Measurements from ENCODE around the gene SCAMP4.
A peak's percentile ranks its signal among the peaks of the same experiment; 100 is the strongest.

The SCAMP4 gene

DNA sequence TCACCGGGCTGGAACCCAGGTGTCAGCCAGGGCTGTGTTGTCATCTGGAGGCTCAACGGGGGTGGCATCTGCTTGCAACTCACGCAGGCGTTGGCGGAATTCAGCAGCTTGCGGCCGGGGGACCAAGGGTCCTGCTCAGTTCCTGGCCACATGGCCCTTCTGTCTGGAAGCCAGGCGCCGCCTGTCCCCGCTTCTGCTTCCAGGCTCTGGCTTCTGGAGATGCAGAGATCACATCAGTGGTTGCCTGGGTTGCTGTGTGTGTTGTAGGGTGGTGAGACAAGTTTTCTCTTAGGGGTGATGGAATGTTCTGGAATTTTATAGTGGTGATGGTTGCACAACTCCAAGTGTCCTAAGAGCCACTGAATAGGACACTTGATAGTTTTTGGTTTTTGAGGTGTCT lies 5.0 kb downstream of the SCAMP4 start:
- Histone ChIP-seq H3K27me3 (replicated peaks) (no peaks in the 10 kb centered on the region), H3K27ac (no peak overlapping the region)
- TF ChIP-seq, protein P1, sequence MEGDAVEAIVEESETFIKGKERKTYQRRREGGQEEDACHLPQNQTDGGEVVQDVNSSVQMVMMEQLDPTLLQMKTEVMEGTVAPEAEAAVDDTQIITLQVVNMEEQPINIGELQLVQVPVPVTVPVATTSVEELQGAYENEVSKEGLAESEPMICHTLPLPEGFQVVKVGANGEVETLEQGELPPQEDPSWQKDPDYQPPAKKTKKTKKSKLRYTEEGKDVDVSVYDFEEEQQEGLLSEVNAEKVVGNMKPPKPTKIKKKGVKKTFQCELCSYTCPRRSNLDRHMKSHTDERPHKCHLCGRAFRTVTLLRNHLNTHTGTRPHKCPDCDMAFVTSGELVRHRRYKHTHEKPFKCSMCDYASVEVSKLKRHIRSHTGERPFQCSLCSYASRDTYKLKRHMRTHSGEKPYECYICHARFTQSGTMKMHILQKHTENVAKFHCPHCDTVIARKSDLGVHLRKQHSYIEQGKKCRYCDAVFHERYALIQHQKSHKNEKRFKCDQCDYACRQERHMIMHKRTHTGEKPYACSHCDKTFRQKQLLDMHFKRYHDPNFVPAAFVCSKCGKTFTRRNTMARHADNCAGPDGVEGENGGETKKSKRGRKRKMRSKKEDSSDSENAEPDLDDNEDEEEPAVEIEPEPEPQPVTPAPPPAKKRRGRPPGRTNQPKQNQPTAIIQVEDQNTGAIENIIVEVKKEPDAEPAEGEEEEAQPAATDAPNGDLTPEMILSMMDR (IDR thresholded peaks at IDR 0.05; ENCODE audit: low read depth, low read length, missing control alignments) = no peak

DNA sequence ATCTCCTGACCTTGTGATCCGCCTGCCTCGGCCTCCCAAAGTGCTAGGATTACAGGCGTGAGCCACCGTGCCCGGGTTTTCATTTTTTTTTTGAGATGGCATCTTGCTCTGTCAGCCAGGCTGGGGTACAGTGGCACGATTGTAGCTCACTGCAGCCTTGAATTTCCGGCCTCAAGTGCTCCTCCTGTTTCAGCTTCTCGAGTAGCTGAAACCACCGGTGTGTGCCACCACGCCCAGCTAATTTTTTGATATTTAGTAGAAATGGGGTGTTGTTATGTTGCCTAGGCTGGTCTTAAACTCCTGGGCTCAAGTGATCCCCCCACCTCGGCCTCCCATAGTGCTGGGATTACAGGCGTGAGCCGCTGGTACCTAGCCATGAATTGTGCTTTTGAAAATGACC lies 5.9 kb downstream of the SCAMP4 start:
- no peak for DNase-seq
- Histone ChIP-seq H3K27ac (no peak overlapping the region), H3K36me3 (replicated peaks) (peaks cover 22% of the 10 kb centered on the region), H3K4me3 (ENCODE audit: low read depth, low read length) (no peak overlapping the region), H3K27me3 (replicated peaks) (no peaks in the 10 kb centered on the region)
- in situ Hi-C loops (cut with HindIII; ENCODE audit: low pct_ligation_motif_present, low sequenced_read_pairs) = no loop called here
- TF ChIP-seq, protein P1 (IDR thresholded peaks at IDR 0.05; ENCODE audit: low read depth, low read length, missing control alignments) = no peak

More for the DNA sequence above, 5.0 kb downstream of the SCAMP4 start:
- Histone ChIP-seq H3K36me3 (replicated peaks) (peaks cover 21% of the 10 kb centered on the region), H3K4me3 (ENCODE audit: low read depth, low read length) (no peak overlapping the region)
- peak; percentile 13 for DNase-seq
- in situ Hi-C loops (cut with HindIII; ENCODE audit: low pct_ligation_motif_present, low sequenced_read_pairs) = no loop called here

DNA sequence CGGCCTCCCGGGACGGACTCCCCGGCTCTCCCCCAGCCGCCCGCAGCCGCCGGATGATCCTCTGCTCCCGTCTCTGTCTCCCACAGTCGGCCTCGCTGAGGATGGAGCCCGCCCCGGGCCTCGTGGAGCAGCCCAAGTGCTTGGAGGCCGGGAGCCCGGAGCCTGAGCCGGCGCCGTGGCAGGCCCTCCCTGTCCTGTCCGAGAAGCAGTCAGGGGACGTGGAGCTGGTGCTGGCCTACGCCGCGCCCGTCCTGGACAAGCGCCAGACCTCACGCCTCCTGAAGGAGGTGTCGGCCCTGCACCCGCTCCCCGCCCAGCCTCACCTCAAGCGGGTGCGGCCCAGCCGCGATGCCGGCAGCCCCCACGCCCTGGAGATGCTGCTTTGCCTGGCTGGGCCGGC lies 6.8 kb downstream of the SCAMP4 start:
- no peak overlapping the region for H3K27ac ChIP-seq
- H3K4me3 ChIP-seq (ENCODE audit: low read depth, low read length) = no peak overlapping the region
- H3K27me3 ChIP-seq (replicated peaks) = no peaks in the 10 kb centered on the region
- H3K36me3 ChIP-seq (replicated peaks) = peaks cover 22% of the 10 kb centered on the region
- in situ Hi-C loops (cut with HindIII; ENCODE audit: low pct_ligation_motif_present, low sequenced_read_pairs) = no loop called here
- TF ChIP-seq, protein P1 (IDR thresholded peaks at IDR 0.05; ENCODE audit: low read depth, low read length, missing control alignments) = no peak
- DNase-seq = no peak

DNA sequence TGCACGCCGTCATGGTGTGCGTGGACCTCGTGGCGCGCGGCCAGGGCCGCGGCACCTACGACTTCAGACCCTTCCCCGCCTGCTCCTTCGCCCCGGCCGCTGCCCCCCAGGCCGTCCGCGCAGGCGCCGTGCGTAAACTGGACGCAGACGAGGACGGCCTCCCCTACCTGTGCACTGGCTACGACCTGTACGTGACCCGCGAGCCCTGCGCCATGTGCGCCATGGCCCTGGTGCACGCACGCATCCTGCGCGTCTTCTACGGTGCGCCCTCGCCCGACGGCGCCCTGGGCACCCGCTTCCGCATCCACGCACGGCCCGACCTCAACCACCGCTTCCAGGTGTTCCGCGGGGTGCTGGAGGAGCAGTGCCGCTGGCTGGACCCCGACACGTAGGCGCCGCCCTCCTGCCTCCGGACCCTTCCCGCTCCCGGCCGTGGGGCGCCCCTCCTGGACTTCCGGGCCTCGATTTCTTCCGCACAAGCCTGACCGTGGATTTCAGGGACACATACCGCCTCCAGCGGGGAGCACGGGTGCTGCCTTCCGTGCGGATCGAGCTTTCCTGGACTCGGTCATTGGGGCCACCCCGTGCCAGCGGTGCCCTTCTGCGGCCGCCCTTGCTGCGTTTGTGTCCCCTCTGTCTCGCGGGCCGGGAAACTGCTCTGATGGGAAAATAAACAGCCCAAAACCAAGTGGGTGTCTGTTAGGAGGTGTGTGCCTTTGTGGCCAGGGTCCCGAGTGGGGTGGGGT lies 7.7 kb downstream of the SCAMP4 start:
- H3K27me3 ChIP-seq (replicated peaks) = no peaks in the 10 kb centered on the region
- H3K36me3 ChIP-seq (replicated peaks) = peaks cover 26% of the 10 kb centered on the region
- no peak overlapping the region for H3K27ac ChIP-seq
- TF ChIP-seq, protein P1 (IDR thresholded peaks at IDR 0.05; ENCODE audit: low read depth, low read length, missing control alignments) = no peak
- DNase-seq = no peak
- H3K4me3 ChIP-seq (ENCODE audit: low read depth, low read length) = no peak overlapping the region
- in situ Hi-C loops (cut with HindIII; ENCODE audit: low pct_ligation_motif_present, low sequenced_read_pairs) = no loop called here

DNA sequence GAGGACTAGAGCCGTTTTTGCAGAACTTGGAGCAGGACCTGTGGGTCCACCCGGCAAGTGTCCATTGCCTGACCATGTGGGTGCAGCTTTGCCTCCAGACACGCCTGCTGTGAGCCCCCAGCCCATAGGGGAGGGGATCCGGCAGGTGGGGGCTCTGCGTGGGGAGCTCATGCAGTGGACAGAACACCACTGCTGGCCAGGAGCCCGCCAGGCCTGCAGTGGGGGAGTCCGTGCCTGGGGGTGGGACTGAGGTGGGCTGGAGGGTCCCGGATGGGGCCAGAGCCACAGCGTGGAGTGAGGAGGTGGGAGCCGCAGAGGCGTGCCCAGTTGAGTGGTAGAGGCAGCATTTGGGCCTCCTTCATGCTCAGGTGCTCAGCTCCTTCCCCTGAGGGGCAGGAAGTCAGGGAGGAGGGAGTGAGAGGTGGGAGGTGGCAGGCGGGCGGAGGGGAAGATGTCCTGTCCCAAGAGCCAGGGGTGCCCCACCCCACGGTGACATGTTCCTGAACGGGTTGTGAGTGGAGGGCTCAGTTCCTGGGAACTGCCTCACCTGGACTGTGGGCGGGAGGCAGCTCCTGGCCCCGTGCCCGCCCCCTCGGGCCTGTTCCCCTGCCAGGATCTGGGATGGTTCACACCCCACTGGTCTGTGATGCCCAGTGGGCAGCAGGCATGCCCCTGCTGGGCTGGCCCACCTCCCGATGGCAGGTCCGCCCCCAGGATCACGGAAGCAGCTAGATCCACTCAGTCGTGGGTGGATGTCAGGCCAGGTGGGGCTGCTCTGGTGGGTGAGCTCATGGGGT lies 8.8 kb downstream of the SCAMP4 start:
- no peak for DNase-seq
- H3K36me3 ChIP-seq (replicated peaks) = peaks cover 34% of the 10 kb centered on the region
- TF ChIP-seq, protein P1 (IDR thresholded peaks at IDR 0.05; ENCODE audit: low read depth, low read length, missing control alignments) = no peak
- no peak overlapping the region for H3K4me3 ChIP-seq (ENCODE audit: low read depth, low read length)
- H3K27me3 ChIP-seq (replicated peaks) = no peaks in the 10 kb centered on the region
- no peak overlapping the region for H3K27ac ChIP-seq
- in situ Hi-C loops (cut with HindIII; ENCODE audit: low pct_ligation_motif_present, low sequenced_read_pairs) = no loop called here

Data from brain microvascular endothelial cell (primary cell).